HepG2 (cell line): Measurements from ENCODE around the gene ZNF680. TPM values are rescaled to one million over a fixed set of nuclear protein-coding genes. Genes with fewer than 3 reads are reported as not detected.
A peak's percentile ranks its signal among the peaks of the same experiment; 100 is the strongest.
"Not testable (repeated sequence)": the region's sequence is repeated elsewhere in the genome, so short reads cannot be mapped to it uniquely, and the experiment has no call there.

Experiments used
- ATAC-seq: fragments of 200-7000 bp; cut with Tn5 transposase; 3 replicates; pipeline ENCODE4 v1.9.1; 2020; ENCODE audit warnings: mild to moderate bottlenecking, moderate library complexity
- BruUV-seq: library from RNA; stranded (reverse); fragments of 400-500 nt; replicated peaks from 2 replicates; lab custom pipeline; 2021; lab: Mats Ljungman, UMichigan
- CTCF ChIA-PET: fragments of 300-600 bp; formaldehyde crosslinking; extraction: SDS; loops from one replicate; lab custom pipeline; 2021; ENCODE audit warnings: low total read pairs, inconsistent platforms, low intra/inter-chr PET ratio; lab: Yijun Ruan, JAX
- POLR2A ChIA-PET: fragments of 350-600 bp; sonication (Branson Sonifier 250); formaldehyde crosslinking; loops from one replicate; lab custom pipeline; 2020; ENCODE audit warnings: antibody characterized with exemption, inconsistent platforms; lab: Yijun Ruan, JAX
- DNase-seq: peaks from one replicate; pipeline ENCODE4 v3.0.0-alpha.2; 2015; ENCODE audit warnings: low spot score
- FAIRE-seq: peaks from 3 replicates; lab custom pipeline; 2011; peaks lifted over from hg19 to GRCh38; lab: Jason Lieb, UNC
- H2AFZ ChIP-seq: one replicate; pipeline ENCODE4 v1.6.1; 2011; ENCODE audit warnings: low read length, inconsistent platforms
- H3K27ac ChIP-seq: fragments of 300-600 bp; 3 replicates; pipeline ENCODE4 v1.8.0; 2011; ENCODE audit warnings: mixed run types, mild to moderate bottlenecking, mixed read lengths, low read length, inconsistent platforms; ENCODE audit not compliant: insufficient read depth; ENCODE audit errors: extremely low read length
- H3K27me3 ChIP-seq, 2 experiments: fragments of 200-600 bp in 1 of 2; 2 replicates in 1 of 2; 3 replicates in 1 of 2; pipeline versions ENCODE4 v1.6.0 to v1.8.0; 2011; ENCODE audit warnings: low read length in 2 of 2, mild to moderate bottlenecking in 2 of 2, moderate library complexity in 2 of 2, inconsistent platforms in 1 of 2; ENCODE audit not compliant: insufficient read depth in 2 of 2, control insufficient read depth in 1 of 2
- H3K36me3 ChIP-seq, 2 experiments: fragments of 200-600 bp in 1 of 2; replicated peaks in 1 of 2; 2 replicates in 1 of 2; 3 replicates in 1 of 2; pipeline versions ENCODE4 v1.5.1 to v1.8.0; 2011; ENCODE audit warnings: low read length in 2 of 2, inconsistent platforms in 1 of 2; ENCODE audit not compliant: insufficient read depth in 2 of 2, control insufficient read depth in 1 of 2
- H3K4me1 ChIP-seq: 2 replicates; pipeline ENCODE4 v1.5.1; 2012; ENCODE audit warnings: low read length, inconsistent platforms; ENCODE audit not compliant: insufficient read depth
- H3K4me2 ChIP-seq: 2 replicates; pipeline ENCODE4 v1.6.0; 2011; ENCODE audit warnings: low read depth, low read length, inconsistent platforms
- H3K4me3 ChIP-seq, 3 experiments: fragments of 200-600 bp in 1 of 3; sonication (generic), shearing (Covaris generic) in 1 of 3; replicated peaks in 1 of 3; 2 replicates each; pipeline ENCODE4 v1.5.1; 2011 to 2016; ENCODE audit warnings: low read length in 3 of 3, inconsistent platforms in 2 of 3, low read depth in 2 of 3, mild to moderate bottlenecking in 2 of 3, control low read depth in 1 of 3, mixed read lengths in 1 of 3; ENCODE audit not compliant: insufficient read depth in 1 of 3
- H3K79me2 ChIP-seq: one replicate; pipeline ENCODE4 v1.6.1; 2011; ENCODE audit warnings: low read length, inconsistent platforms; ENCODE audit not compliant: insufficient read depth
- H3K9ac ChIP-seq: 2 replicates; pipeline ENCODE4 v1.6.0; 2011; ENCODE audit warnings: mild to moderate bottlenecking, low read depth, low read length, inconsistent platforms; ENCODE audit not compliant: insufficient read depth
- H3K9me3 ChIP-seq: 2 replicates; pipeline ENCODE4 v1.5.1; 2012; ENCODE audit warnings: mild to moderate bottlenecking, low read length
- H4K20me1 ChIP-seq: 2 replicates; pipeline ENCODE4 v1.6.0; 2011; ENCODE audit warnings: inconsistent platforms, mild to moderate bottlenecking, low read length, moderate library complexity; ENCODE audit not compliant: insufficient read depth
- HNRNPLL ChIP-seq: fragments of 200-400 bp; formaldehyde crosslinking; IDR thresholded peaks from 2 replicates; pipeline ENCODE4 v1.6.1; 2017; ENCODE audit warnings: mild to moderate bottlenecking, low read depth, low read length; ENCODE audit not compliant: poor library complexity, severe bottlenecking
- ZBTB33 ChIP-seq: sonication (generic); formaldehyde crosslinking; IDR thresholded peaks from 2 replicates; pipeline ENCODE4 v1.4.0; 2020; ENCODE audit warnings: missing genetic modification reagents
- ZNF687 ChIP-seq: sonication (generic); formaldehyde crosslinking; IDR thresholded peaks from 2 replicates; pipeline ENCODE4 v1.5.1; 2020; ENCODE audit warnings: mild to moderate bottlenecking, missing genetic modification reagents, moderate library complexity
- ZNF776 ChIP-seq: sonication (generic); formaldehyde crosslinking; IDR thresholded peaks from 2 replicates; pipeline ENCODE4 v1.4.0; 2020; ENCODE audit warnings: mild to moderate bottlenecking, missing genetic modification reagents
- ZNF777 ChIP-seq: sonication (generic); formaldehyde crosslinking; IDR thresholded peaks from 2 replicates; pipeline ENCODE4 v1.4.0; 2020; ENCODE audit warnings: missing genetic modification reagents
- WGBS: methylation state at CpG from one replicate; pipeline ENCODE4 v1.1.6; 2017; ENCODE audit warnings: low lambda C conversion rate; 5-methylcytosine and 5-hydroxymethylcytosine counted together
- in situ Hi-C: cut with HindIII; loops from 2 replicates; pipeline ENCODE4 v1.10.0; 2017; ENCODE audit warnings: low pct_unique_long_range_greater_than_20kb; ENCODE audit not compliant: extremely low pct_ligation_motif_present
- intact Hi-C: fragments of 100-400 bp; cut with micrococcal nuclease; formaldehyde crosslinking; loops from one replicate; pipeline ENCODE4 v1.10.0; 2022; ENCODE audit not compliant: unreplicated experiment
- polyA plus RNA-seq, 8 experiments: library from polyadenylated mRNA; depleted of rRNA in 3 of 8; stranded (reverse) in 7 of 8; unstranded in 1 of 8; fragments of >200 nt; fragmentation: Illumina TruSeq in 4 of 8; extraction: Trizol in 4 of 8; gene quantifications; 2 replicates each; pipeline versions ENCODE4 v1.2.1 to v1.2.3, GENCODE V29; 2011 to 2016; ENCODE audit warnings: low read depth in 4 of 8, missing spikeins in 1 of 8, mixed read lengths in 1 of 8; ENCODE audit not compliant: insufficient read depth in 1 of 8
- total RNA-seq, 5 experiments: library from RNA; depleted of rRNA; stranded (reverse); fragments of >200 nt; fragmentation: Illumina TruSeq; extraction: Trizol; gene quantifications; 2 replicates each; pipeline ENCODE4 v1.2.3, GENCODE V29; 2016; ENCODE audit warnings: low read depth in 1 of 5

Gene ZNF680
- total and polyA plus RNA-seq, 2 of the 13 experiments (the other 11 are each of a cell fraction or from before 2014, with no cell fraction given) = 2.1 to 12.4 TPM

GRCh38 chr7:64569372-64570283 lies 6.8 kb upstream of the ZNF680 start:
- H3K27me3 ChIP-seq, DNase-seq, intact Hi-C loops, in situ Hi-C loops, H3K36me3 ChIP-seq, H3K9me3 ChIP-seq, H3K27ac ChIP-seq, H3K79me2 ChIP-seq, CTCF ChIA-PET, H3K4me1 ChIP-seq, H4K20me1 ChIP-seq, BruUV-seq, FAIRE-seq, H3K9ac ChIP-seq, H2AFZ ChIP-seq, POLR2A ChIA-PET: not testable (repeated sequence)
- peak; percentile 53 for TF ChIP-seq ZBTB33 (CRISPR knock-in tag)
- TF ChIP-seq ZNF776 = 0 out of 2 replicates have a peak, but pooled peaks have one; percentile 30
- TF ChIP-seq ZNF777 (CRISPR knock-in tag) = peak; percentile 66; the same call in 1 of the 2 replicates
- TF ChIP-seq ZNF687 (CRISPR knock-in tag) = peak; percentile 66
- peak; percentile 47 for TF ChIP-seq HNRNPLL
- Histone ChIP-seq H3K4me2 (peak overlapping the region; percentile 63), H3K4me3 (peak overlapping the region in 2 of 3 experiments; percentile 31 to 37; a peak in 3 of 6 replicates)
- peak; percentile 62 for ATAC-seq
- 42% methylated on average over 24 of the region's 74 CpGs for WGBS
